GM19372 (cell line): Measurements from ENCODE around the gene SPEM2.

Experiments used
- ATAC-seq: cut with Tn5 transposase; IDR thresholded peaks from one replicate; pipeline ENCODE4 v1.9.1; 2021; ENCODE audit warnings: mild to moderate bottlenecking, low read depth, moderate library complexity; ENCODE audit not compliant: unreplicated experiment

The SPEM2 gene

GRCh38 chr17:7403727-7403976, 21.8 kb upstream of the SPEM2 start:
- ATAC-seq, result peak; percentile 12

- peak; percentile 93 for ATAC-seq
These were observed 21.3 kb upstream of the SPEM2 start, which contains the start of gene TMEM256 for GRCh38 chr17:7403977-7404736. TSS of gene TMEM256 (minus strand) at chr17:7404097. CDS start at chr17:7404084, 13 bp downstream.

GRCh38 chr17:7404737-7405349, 20.6 kb upstream of the SPEM2 start:
- no peak for ATAC-seq

GRCh38 chr17:7405350-7406234, 19.8 kb upstream of the SPEM2 start:
- ATAC-seq, result no peak

GRCh38 chr17:7406235-7406825, 19.1 kb upstream of the SPEM2 start:
- ATAC-seq, result no peak

- ATAC-seq, result no peak
These were observed 18.3 kb upstream of the SPEM2 start for GRCh38 chr17:7407082-7407481.

GRCh38 chr17:7407485-7408251, 17.7 kb upstream of the SPEM2 start, which contains the start of gene NLGN2:
TSS of gene NLGN2 (plus strand) at chr17:7407845. CDS start at chr17:7408256, 411 bp downstream.
- no peak for ATAC-seq

GRCh38 chr17:7408252-7408727, 17.1 kb upstream of the SPEM2 start:
- ATAC-seq, result no peak

GRCh38 chr17:7408863-7409262, 16.6 kb upstream of the SPEM2 start:
- ATAC-seq, result no peak

- ATAC-seq, result no peak
These were observed 15.7 kb upstream of the SPEM2 start for GRCh38 chr17:7409716-7410115.

GRCh38 chr17:7410634-7411426, 14.6 kb upstream of the SPEM2 start:
- no peak for ATAC-seq

GRCh38 chr17:7411427-7411750, 14.0 kb upstream of the SPEM2 start:
- ATAC-seq, result no peak

GRCh38 chr17:7413346-7413985, 11.9 kb upstream of the SPEM2 start:
- no peak for ATAC-seq

GRCh38 chr17:7414837-7415236, 10.6 kb upstream of the SPEM2 start:
- ATAC-seq, result no peak

- no peak for ATAC-seq
These were observed 9.6 kb upstream of the SPEM2 start for GRCh38 chr17:7415784-7416183.

GRCh38 chr17:7416323-7416722, 9.1 kb upstream of the SPEM2 start:
- no peak for ATAC-seq

GRCh38 chr17:7417056-7417655, 8.3 kb upstream of the SPEM2 start:
- no peak for ATAC-seq

- no peak for ATAC-seq
These were observed 6.8 kb upstream of the SPEM2 start for GRCh38 chr17:7418472-7419152.
